Activated B cell treated with CpG ODN at 0.5 μM for 24 hours (primary cell): ENCODE results near the gene SSR4. TPM values are rescaled to one million over a fixed set of nuclear protein-coding genes. Genes with fewer than 3 reads are reported as not detected.

Experiments used
- ATAC-seq: fragments of 200-7000 bp; cut with Tn5 transposase; one replicate; pipeline ENCODE4 v1.10.0; 2021; ENCODE audit warnings: low read depth, mild to moderate bottlenecking, moderate library complexity
- CTCF ChIA-PET: fragments of 350-600 bp; sonication (Branson Sonifier 250); formaldehyde crosslinking; loops from one replicate; lab custom pipeline; 2021; ENCODE audit warnings: antibody characterized with exemption; lab: Charles Lee
- POLR2A ChIA-PET: fragments of 350-600 bp; sonication (Branson Sonifier 250); formaldehyde crosslinking; loops from one replicate; lab custom pipeline; 2021; ENCODE audit warnings: antibody characterized with exemption; lab: Charles Lee
- DNase-seq: peaks from one replicate; pipeline ENCODE4 v3.0.0; 2022
- H3K27ac Mint-ChIP-seq: one replicate; pipeline ENCODE4 v1.8.0; 2020; ENCODE audit warnings: mixed read lengths
- H3K27me3 Mint-ChIP-seq: one replicate; pipeline ENCODE4 v1.8.0; 2021; ENCODE audit warnings: mixed read lengths
- H3K36me3 Mint-ChIP-seq: one replicate; pipeline ENCODE4 v1.8.0; 2021; ENCODE audit warnings: low read depth, mixed read lengths
- H3K4me1 Mint-ChIP-seq: one replicate; pipeline ENCODE4 v1.8.0; 2021; ENCODE audit warnings: mixed read lengths
- H3K4me3 Mint-ChIP-seq: one replicate; pipeline ENCODE4 v1.8.0; 2020; ENCODE audit warnings: mild to moderate bottlenecking, mixed read lengths
- H3K9me3 Mint-ChIP-seq: one replicate; pipeline ENCODE4 v1.8.0; 2020; ENCODE audit warnings: mixed read lengths
- CTCF ChIP-seq: fragments of 200-600 bp; IDR thresholded peaks from one replicate; pipeline ENCODE4 v1.8.0; 2022; ENCODE audit warnings: antibody characterized with exemption, mild to moderate bottlenecking
- intact Hi-C: fragments of 100-400 bp; cut with micrococcal nuclease; formaldehyde crosslinking; loops from one replicate; pipeline ENCODE4 v1.15.1; 2024
- total RNA-seq: library from RNA; stranded (reverse); gene quantifications from 2 replicates; pipeline ENCODE4 v1.2.3, GENCODE V29; 2022

Gene SSR4
- total RNA-seq, 1 donor from 2014 or later = 160 TPM

- CTCF ChIA-PET = no interaction called here
- POLR2A ChIA-PET = no interaction called here
- Mint-ChIP-seq H3K9me3 (no peaks in the 10 kb centered on the region), H3K27me3 (peaks cover 3% of the 10 kb centered on the region), H3K4me1 (peaks cover 4% of the 10 kb centered on the region), H3K27ac (no peak overlapping the region), H3K36me3 (peaks cover 22% of the 10 kb centered on the region), H3K4me3 (no peak overlapping the region)
- no peak for TF ChIP-seq CTCF
- DNase-seq (no peak), ATAC-seq (no peak)
- intact Hi-C loops = no loop called here
These were observed 11.0 kb upstream of the SSR4 start for GRCh38 chrX:153783378-153784013.

- peaks cover 3% of the 10 kb centered on the region for H3K27me3 Mint-ChIP-seq
- ChIA-PET POLR2A (no interaction called here), CTCF (no interaction called here)
- no peak for TF ChIP-seq CTCF
- H3K36me3 Mint-ChIP-seq = peaks cover 28% of the 10 kb centered on the region
- intact Hi-C loops = no loop called here
- DNase-seq = no peak
- no peak overlapping the region for H3K27ac Mint-ChIP-seq
- H3K4me3 Mint-ChIP-seq = no peak overlapping the region
- H3K4me1 Mint-ChIP-seq = peaks cover 4% of the 10 kb centered on the region
- no peak for ATAC-seq
- no peaks in the 10 kb centered on the region for H3K9me3 Mint-ChIP-seq
These were observed 10.0 kb upstream of the SSR4 start for GRCh38 chrX:153784325-153784967.

GRCh38 chrX:153786669-153787068 lies 7.8 kb upstream of the SSR4 start:
- intact Hi-C loops = no loop called here
- Mint-ChIP-seq H3K9me3 (no peaks in the 10 kb centered on the region), H3K4me3 (no peak overlapping the region), H3K4me1 (no peaks in the 10 kb centered on the region), H3K27ac (no peak overlapping the region), H3K36me3 (peaks cover 40% of the 10 kb centered on the region), H3K27me3 (no peaks in the 10 kb centered on the region)
- CTCF ChIA-PET = no interaction called here
- DNase-seq = no peak
- POLR2A ChIA-PET = no interaction called here
- no peak for TF ChIP-seq CTCF
- ATAC-seq = no peak

GRCh38 chrX:153789654-153790053 lies 4.8 kb upstream of the SSR4 start:
- no peak overlapping the region for H3K27ac Mint-ChIP-seq
- ATAC-seq = no peak
- CTCF ChIA-PET = no interaction called here

More at GRCh38 chrX:153789654-153790053, 4.8 kb upstream of the SSR4 start:
- TF ChIP-seq CTCF = no peak
- DNase-seq = no peak
- intact Hi-C loops = no loop called here
- Mint-ChIP-seq H3K4me3 (no peak overlapping the region), H3K9me3 (no peaks in the 10 kb centered on the region), H3K4me1 (peaks cover 10% of the 10 kb centered on the region), H3K27me3 (no peaks in the 10 kb centered on the region), H3K36me3 (peaks cover 43% of the 10 kb centered on the region)
- POLR2A ChIA-PET = no interaction called here
